ENCODE measurements around the gene PIK3R4.

Gene PIK3R4

GRCh38 chr3:130687327-130687726 is 59.3 kb downstream of the PIK3R4 start:
- no peak for DNase-seq

- no peak for DNase-seq
Observed at GRCh38 chr3:130686833-130687232, 59.8 kb downstream of the PIK3R4 start.

GRCh38 chr3:130682131-130682530 is 64.5 kb downstream of the PIK3R4 start:
- DNase-seq, result no peak

- no peak for DNase-seq
Observed at GRCh38 chr3:130679218-130679617, 67.4 kb downstream of the PIK3R4 start.

GRCh38 chr3:130677343-130677742 is 69.3 kb downstream of the PIK3R4 start:
- no peak for DNase-seq

- DNase-seq, result no peak
Observed at GRCh38 chr3:130671545-130672312, 74.9 kb downstream of the PIK3R4 start.

GRCh38 chr3:130669740-130670139 is 76.9 kb downstream of the PIK3R4 start:
- DNase-seq, result no peak

- no peak for DNase-seq
Observed at GRCh38 chr3:130663092-130663491, 83.5 kb downstream of the PIK3R4 start.

- DNase-seq, result no peak
Observed at GRCh38 chr3:130662501-130662996, 84.1 kb downstream of the PIK3R4 start.

- DNase-seq, result no peak
Observed at GRCh38 chr3:130661140-130661891, 85.3 kb downstream of the PIK3R4 start.

- no peak for DNase-seq
Observed at GRCh38 chr3:130659911-130660310, 86.7 kb downstream of the PIK3R4 start.

- DNase-seq, result no peak
Observed at GRCh38 chr3:130658678-130659077, 88.0 kb downstream of the PIK3R4 start.

- DNase-seq, result no peak
Observed at GRCh38 chr3:130656627-130657026, 90.0 kb downstream of the PIK3R4 start.

GRCh38 chr3:130654921-130655320 is 91.7 kb downstream of the PIK3R4 start:
- no peak for DNase-seq

GRCh38 chr3:130654091-130654490 is 92.5 kb downstream of the PIK3R4 start:
- no peak for DNase-seq

GRCh38 chr3:130649061-130649654 is 97.5 kb downstream of the PIK3R4 start:
- no peak for DNase-seq

GRCh38 chr3:130648293-130648692 is 98.3 kb downstream of the PIK3R4 start:
- no peak for DNase-seq

GRCh38 chr3:130645261-130645660 is 101.4 kb downstream of the PIK3R4 start:
- no peak for DNase-seq

- DNase-seq, result no peak
Observed at GRCh38 chr3:130644628-130645253, 101.9 kb downstream of the PIK3R4 start.

GRCh38 chr3:130640027-130640426 is 106.6 kb downstream of the PIK3R4 start:
- no peak for DNase-seq

- no peak for DNase-seq
Observed at GRCh38 chr3:130636480-130637234, 110.0 kb downstream of the PIK3R4 start.

- DNase-seq, result no peak
Observed at GRCh38 chr3:130635978-130636377, 110.7 kb downstream of the PIK3R4 start.

- no peak for DNase-seq
Observed at GRCh38 chr3:130635285-130635684, 111.3 kb downstream of the PIK3R4 start.
